PC-3 (cell line): Measurements from ENCODE around the gene JAKMIP2.

Experiments used
- EZH2 ChIP-seq: fragments of 300-600 bp; sonication (generic); IDR thresholded peaks from one replicate; pipeline ENCODE4 v1.6.1; 2017; ENCODE audit warnings: antibody characterized with exemption, mild to moderate bottlenecking, low read length; ENCODE audit not compliant: unreplicated experiment
- EZH2phosphoT487 ChIP-seq: fragments of 300-600 bp; sonication (generic); IDR thresholded peaks from 2 replicates; pipeline ENCODE4 v1.6.1; 2018; ENCODE audit warnings: mild to moderate bottlenecking, antibody characterized with exemption, low read length, borderline replicate concordance
- TF ChIP-seq, protein P1 (sequence below): fragments of 300-600 bp; sonication (generic); conservative IDR thresholded peaks from 2 replicates; pipeline ENCODE4 v1.5.1; 2017; ENCODE audit warnings: antibody characterized with exemption, low read depth, mild to moderate bottlenecking, low read length

- TF ChIP-seq, protein P1, sequence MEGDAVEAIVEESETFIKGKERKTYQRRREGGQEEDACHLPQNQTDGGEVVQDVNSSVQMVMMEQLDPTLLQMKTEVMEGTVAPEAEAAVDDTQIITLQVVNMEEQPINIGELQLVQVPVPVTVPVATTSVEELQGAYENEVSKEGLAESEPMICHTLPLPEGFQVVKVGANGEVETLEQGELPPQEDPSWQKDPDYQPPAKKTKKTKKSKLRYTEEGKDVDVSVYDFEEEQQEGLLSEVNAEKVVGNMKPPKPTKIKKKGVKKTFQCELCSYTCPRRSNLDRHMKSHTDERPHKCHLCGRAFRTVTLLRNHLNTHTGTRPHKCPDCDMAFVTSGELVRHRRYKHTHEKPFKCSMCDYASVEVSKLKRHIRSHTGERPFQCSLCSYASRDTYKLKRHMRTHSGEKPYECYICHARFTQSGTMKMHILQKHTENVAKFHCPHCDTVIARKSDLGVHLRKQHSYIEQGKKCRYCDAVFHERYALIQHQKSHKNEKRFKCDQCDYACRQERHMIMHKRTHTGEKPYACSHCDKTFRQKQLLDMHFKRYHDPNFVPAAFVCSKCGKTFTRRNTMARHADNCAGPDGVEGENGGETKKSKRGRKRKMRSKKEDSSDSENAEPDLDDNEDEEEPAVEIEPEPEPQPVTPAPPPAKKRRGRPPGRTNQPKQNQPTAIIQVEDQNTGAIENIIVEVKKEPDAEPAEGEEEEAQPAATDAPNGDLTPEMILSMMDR, result no peak
- TF ChIP-seq EZH2 (no peak), EZH2phosphoT487 (no peak)
Measured at GRCh38 chr5:147821766-147822165, 39.2 kb upstream of the JAKMIP2 start.
